ENCODE data around the gene AKT3.

- TF ChIP-seq POLR2AphosphoS5 (IDR thresholded peaks at IDR 0.05; ENCODE audit: low read depth, low read length) (no peak), SIN3A (IDR thresholded peaks at IDR 0.05; ENCODE audit: borderline replicate concordance, insufficient read depth, low read length) (no peak), TAF1 (IDR thresholded peaks at IDR 0.05; ENCODE audit: borderline replicate concordance, insufficient read depth, low read length) (no peak), REST (IDR thresholded peaks at IDR 0.05; ENCODE audit: insufficient read depth in 1 of 2, low read depth in 2 of 2, low read length in 2 of 2) (no peak), FOXP2 (optimal IDR thresholded peaks at IDR 0.05; ENCODE audit: borderline replicate concordance, extremely low read depth, extremely low read length, insufficient read depth) (no peak)
These were observed 210.9 kb downstream of the AKT3 start for GRCh38 chr1:243639027-243639658.
